EL (cell line): ENCODE data around the gene CFAP46.
"Not testable (repeated sequence)": the region's sequence is repeated elsewhere in the genome, so short reads cannot be mapped to it uniquely, and the experiment has no call there.

Source experiments
- DNase-seq: peaks from one replicate; pipeline ENCODE4 v3.0.0-alpha.2; 2016

Gene CFAP46

DNA sequence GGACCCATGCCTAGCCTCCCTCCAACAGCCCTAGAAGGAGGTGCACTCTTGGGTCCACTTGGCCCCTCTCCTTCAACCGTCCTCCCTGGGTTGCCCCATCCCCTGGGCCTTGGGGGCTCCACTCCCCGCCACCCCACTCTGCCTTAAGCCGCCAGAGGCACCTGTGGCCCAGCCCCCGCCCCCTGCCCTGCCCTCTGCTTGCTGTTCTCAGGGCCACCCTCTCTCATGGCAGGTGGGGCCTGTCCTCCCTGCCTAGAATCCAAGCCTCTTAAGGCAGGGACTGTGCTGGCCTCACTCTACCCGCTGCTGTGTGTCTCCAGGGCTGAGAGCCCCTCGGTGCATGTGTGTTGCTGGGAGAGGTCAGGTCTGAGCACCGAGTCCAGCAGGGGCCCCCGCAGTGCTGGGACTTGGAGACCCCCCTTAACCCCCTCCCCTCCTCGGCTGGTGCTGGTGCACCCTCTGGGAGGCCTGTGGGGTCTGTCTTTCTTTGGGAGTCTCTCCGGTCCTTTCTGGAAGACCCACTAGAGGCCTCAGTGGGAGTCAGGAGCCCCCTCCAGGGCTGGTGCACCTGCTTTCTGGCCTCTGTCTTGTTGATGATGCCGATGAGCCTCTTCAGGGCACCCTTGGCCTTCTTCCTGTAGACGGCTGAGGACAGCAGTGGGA, 43.8 kb downstream of the CFAP46 start:
- no peak for DNase-seq

DNA sequence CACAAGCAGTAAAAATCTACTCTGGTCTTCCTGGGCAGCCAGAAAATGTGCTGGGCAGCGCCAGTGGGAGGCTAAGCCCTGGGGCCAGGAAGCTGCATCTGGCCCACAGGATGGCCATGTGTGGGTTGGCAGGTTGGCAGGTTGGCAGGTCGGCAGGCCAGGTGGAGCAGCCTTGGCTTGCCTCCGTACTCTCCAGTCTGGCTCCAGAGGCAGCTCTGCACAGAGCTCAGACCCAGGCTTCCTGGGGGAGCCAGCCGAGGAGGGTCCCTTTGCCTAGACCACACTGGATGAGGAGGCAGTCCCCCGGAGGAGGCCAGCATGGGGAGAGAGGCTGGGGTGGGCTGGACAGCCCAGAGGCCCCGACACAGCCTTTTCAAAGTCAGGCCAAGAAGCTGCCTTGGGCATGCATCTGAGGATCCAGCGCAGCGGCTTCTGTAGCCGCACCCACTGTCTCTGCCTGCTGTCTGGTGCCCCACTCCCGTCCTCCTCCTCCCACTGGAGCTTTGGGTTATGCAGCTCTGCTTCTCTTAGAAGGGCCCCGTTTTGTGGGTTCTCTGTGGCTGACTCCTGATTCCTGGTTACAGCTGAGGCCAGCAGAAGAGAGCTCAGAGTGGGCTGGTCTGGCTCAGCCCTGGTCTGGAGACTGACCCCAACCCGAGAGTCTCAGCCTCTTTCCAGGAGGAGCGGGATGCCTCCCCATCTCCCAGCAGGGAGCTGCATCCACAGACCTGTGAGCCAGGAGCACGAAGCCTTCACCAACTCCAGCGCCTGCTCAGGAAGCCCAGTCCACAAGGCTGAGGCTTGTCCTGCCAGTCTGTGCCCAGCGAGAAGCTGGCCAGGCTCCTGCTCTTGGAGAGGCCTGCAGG, 44.6 kb downstream of the CFAP46 start:
- DNase-seq = no peak

DNA sequence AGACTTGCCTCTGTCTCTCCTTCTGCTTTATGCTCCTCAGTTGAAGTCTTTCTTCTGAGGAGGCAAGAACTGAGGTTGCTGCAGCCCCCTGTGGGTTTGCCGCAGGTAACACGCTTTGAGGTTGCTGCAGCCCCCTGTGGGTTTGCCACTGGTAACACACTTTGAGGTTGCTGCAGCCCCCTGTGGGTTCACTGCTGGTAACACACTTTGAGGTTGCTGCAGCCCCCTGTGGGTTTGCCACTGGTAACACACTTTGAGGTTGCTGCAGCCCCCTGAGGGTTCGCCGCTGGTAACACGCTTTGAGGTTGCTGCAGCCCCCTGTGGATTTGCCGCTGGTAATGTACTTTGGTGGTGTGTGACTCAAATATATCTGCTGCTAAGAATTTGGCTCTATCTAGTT, 48.6 kb downstream of the CFAP46 start:
- not testable (repeated sequence) for DNase-seq

DNA sequence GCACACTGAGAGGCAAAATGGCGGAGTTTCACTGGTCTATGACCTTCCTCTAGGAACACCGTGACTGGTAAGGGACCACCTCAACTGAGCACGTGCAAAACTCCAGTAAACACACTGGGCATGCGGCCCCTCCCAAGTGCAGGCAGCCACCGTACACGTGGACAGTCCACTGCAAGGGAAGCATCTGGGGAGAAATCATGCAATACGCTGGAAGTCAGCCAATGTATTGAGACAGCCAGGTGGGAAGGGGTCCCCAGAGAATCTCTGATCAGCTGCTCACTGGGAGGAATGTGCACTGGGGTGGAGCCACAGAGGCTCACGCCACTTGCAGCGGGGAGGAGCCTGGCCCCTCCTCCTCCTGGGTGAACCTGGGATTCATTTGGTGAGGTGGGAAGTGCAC, 49.3 kb downstream of the CFAP46 start:
- no peak for DNase-seq

DNA sequence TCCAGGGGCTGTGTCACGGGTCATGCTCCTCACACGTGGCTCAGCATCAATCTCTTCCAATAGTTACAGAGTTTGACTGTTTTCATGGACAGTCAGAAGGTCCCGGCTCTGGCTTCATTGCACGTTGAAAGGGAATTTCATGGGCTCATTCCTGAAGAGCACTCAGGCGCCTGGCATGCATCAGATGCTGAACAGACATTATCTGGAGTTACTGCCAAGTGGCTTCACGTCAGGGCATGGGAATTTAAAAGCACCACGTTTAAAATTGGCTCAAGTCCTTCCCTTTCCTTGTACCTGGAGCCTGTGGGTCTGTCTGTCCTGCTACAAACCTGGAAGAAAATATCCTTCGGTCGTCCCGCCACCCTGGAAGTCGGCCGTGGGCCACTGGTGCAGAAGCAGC, 50.4 kb downstream of the CFAP46 start:
- DNase-seq = no peak

DNA sequence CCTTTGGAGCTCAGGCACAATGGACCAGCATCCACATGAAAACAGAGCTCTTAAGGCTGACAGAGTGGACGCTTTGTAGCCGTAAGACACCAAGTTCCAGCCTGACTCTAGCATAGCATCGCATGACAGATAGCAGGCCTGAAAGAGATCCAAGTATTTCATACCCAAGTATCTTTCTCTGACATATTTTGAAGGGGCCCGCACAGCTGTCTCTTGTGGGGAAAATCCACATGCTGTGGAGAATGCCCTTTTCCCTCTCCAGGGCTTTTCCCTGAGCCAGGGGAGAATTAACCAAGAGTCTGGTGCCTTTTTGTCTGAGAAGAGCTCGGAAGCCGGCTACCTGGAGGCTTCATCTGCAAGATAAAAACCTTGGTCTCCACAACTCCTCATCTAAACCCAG, 51.0 kb downstream of the CFAP46 start:
- DNase-seq = no peak

DNA sequence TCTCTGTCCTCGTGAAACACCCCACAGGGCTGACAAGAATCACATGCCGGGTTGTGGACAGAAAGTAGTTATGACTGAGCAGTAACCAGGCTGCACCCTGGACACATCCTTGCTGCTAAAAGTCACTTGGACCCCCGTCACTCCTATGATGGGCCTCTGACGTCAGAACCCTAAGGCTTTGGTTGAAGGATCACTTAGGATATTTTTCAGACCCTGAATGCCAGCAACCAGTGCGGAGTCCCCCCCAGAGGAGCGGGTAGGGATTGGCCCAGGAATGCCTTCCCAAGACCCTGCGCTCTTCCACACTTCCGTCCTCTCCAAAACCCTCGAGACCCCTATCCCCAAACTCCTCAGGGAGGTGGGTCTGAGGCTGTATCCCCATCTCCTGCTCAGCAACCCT, 52.1 kb downstream of the CFAP46 start:
- no peak for DNase-seq

DNA sequence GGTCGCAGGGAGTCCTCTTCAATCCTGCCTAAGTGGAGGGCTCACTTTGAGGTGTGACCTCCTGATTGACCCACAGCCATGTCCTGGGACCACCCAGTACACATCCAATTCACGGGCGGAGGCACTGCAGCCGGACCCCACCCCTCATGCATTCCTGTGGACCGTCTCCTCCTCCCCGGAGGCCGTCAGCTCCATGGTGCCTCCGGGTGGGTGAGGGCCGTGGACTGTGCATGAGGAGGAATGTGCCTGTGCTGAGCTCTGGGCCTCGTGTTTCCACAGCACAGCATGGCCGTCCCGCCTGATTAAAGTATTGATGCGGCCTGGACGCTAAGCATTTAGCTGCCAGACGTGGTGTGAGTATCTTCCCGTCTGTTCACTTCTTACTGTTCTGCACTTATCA, 52.8 kb downstream of the CFAP46 start:
- DNase-seq = no peak

DNA sequence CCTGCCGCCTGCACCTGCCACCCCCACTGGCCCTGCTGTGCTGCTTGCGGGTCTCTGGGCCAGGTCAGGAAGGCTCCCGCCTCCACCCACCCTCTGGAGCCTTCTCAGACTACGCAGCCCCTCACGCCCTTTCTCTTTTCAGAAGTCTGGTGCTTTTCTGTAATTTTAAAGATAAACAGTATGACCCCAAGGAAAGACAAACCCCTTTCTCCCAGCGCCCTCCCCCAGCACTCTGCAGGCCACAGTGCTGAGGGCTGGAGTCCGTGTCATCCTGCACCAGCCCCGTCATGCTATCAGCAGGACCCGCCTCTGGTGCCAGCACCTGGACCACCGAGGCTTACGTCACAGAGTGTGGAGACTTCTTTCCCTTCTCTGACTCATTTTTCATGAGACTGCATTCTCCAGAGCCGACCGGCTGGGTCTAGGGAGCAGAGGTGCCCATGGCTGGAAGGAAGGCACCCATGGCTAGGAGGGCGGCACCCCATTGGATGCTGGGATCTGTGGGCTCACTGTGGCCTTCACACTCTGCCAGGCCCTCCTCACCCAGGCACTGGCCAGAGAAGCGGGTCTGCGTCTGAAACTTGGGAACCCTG, 53.4 kb downstream of the CFAP46 start:
- no peak for DNase-seq

DNA sequence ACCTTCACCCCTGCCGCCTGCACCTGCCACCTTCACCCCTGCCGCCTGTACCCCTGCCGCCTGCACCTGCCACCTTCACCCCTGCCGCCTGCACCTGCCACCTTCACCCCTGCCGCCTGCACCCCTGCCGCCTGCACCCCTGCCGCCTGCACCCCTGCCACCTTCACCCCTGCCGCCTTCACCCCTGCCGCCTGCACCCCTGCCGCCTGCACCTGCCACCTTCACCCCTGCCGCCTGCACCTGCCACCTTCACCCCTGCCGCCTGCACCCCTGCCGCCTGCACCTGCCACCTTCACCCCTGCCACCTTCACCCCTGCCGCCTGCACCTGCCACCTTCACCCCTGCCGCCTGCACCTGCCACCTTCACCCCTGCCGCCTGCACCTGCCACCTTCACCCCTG, 53.9 kb downstream of the CFAP46 start:
- not testable (repeated sequence) for DNase-seq

DNA sequence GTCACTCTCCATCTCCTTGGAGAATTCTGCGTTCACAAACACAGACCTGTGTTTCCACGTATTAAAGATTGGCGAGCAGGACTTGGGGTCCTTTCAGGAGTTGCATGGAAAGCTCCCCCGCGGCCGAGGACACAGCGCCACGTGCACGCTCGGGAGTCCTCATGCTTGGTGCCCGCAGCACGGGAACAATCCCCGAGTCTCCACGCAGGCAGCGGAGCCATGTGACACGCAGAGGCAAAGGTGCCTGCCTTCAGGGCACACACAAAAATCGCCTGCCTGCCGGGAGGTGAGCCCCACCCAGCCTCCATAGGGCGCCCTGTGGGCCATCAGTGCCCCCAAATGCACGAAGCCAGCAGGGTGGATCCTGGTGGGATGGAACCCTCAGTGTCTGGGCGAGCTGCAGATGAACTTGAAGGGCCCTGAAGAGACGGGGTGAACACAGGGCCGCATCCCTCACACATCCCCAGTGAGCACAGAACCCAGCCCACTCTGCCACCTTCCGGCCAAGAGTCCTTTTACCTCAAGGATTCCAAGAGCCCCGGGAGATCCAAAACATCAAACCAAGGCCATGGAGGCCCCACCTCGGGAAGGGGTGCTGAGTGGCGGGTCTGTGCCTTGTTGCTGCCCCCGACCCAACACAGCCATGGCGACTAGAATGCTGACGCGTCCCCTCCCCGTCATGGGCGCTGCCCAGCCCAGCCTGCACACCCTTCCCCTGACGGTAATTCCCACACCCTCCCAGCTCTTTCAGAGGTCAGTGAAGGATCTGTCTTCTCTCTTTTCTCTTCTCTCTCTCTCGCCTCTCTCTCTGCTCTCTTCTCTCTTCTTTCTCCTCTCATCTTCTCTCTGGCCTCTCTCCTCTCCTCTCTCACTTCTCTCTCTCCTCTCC, 55.9 kb downstream of the CFAP46 start:
- DNase-seq = no peak

DNA sequence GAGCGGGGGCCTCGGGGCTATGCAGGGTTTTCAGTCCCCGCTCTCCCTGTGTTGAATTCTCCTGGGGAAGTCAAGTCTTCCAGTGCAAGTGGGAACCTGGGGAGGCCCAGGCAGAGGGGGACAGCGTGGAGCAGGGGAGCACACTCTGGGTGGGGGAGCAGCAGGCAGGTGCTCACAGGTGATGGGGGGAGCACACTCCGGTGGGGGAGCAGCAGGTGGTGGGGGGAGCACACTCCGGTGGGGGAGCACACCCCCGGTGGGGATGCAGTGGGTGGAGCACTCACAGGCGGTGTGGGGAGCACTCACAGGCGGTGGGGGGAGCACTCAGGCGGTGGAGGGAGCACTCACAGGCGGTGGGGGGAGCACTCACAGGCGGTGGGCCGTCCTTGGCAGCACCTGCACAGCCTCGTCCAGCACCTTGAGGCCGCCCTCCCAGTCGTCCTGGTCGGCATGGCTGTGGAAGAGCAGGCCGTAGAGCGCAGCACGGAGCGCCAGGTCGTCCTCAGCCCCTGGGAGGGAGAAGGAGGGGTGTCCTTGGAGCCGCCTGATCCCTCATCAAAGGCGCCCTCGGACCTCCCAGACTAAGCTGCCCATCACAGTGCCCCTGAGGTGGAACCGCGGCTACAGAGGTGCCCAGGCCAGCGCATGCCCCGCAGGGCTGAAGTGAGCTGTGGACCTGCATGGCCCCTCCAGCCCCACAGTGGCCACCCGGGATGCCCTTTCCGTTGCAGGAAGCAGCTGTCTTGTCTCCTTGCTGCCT, 56.7 kb downstream of the CFAP46 start:
- no peak for DNase-seq

DNA sequence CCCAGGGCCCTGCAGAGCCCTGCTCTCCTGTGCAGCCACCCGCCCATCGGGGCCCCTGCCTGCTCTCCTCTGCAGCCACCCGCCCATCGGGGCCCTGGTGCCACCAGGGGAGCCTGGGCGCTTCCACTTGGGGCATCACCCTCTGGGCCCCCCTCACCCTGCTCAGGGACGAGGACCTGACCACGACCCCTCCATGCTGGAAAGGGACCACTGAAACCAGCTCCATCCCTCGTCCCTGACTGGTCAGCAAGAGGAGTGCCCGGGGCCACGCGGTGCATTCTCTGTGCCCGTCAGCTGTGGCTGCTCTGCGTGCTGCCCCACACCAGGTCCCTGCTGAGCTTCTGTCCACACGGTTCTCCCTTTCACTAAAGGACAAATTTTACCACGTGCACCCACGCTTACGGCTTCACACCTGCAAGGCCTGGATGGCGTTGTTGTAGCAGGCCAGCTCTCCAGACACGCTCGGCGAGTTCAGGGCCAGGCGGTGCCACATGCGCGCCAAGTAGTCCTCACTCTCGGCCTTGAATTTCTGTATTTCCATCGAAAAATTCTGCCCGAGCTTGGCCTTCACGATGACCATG, 57.6 kb downstream of the CFAP46 start:
- DNase-seq = no peak

DNA sequence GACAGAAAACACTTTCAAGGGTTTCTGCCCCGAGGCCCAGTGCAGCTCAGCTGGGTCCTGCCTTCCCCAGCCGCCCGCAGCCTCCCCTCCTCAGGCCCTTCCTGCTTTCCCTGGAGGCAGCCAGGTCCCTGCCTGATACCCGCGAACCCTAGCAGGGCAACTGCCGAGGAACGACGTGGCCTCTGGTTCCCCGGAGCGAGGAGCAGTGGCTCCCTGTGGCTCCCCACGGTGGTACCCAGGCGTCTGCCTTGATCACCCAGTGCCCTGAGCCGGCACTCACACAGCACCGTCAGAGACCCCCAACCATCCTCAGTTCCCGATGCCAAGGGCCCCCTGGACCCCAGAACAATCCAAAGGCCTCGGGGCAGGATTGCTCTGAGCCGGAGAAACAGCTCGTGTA, 58.3 kb downstream of the CFAP46 start:
- DNase-seq = no peak

DNA sequence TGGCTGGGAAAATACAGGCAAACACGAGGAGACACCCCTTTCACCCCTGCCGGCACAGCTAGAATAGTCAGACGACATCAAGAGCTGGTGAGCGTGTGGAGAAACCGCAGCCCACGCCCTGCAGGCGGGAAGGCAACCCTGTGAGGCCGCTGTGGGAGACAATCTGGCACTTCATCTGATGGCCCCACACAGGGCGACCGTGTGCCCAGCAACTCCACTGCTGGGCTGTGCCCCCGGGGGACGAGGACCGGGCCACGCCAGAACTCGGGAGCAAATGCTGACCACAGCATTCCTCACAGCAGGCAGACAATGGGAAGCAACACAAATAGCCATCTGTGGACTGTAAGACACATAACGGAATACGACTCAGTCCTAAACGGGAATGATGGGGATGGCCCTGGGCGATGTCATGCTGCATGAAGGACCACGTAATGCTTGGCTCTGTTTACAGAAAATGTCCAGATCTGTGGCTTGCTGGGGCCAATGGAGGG, 58.9 kb downstream of the CFAP46 start:
- peak; percentile 13 for DNase-seq

DNA sequence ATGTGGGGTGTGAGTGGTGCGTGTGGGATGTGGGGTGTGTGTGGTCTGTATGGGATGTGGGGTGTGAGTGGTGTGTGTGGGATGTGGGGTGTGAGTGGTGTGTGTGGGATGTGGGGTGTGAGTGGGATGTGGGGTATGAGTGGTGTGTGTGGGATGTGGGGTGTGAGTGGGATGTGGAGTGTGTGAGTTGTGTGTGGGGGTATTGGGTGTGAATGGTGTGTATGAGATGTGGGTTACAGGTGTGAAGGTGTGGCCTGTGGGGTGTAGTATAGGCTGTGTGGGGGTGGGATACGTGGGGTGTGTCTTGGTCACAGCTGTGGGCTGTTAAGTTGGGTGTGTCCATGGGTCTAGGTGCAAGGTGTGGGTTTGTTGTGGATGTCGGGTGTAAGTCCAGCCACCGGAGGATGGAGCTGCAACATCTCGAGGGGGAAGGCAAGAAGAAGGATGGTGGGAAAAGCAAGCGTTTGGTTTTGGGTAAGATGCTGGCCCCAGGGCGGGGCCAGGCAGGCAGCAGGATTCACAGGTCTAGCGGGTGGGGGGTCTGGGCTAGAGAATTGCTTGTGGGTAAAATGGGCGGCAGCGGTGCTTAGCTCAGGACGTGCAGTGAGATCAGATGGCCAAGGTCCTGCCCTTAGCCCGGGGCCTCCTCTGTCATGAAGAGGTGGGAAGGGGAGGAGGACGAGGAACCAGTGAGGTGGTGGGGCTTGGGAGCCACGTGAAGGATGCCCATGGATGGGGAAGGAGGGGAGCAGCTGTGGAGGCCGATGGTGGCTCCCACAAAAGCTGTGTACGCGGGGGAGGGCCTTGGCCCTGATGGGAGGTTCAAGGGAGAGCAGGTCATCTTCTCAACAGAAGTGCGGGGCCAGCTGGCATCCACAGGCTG, 60.1 kb downstream of the CFAP46 start:
- DNase-seq = no peak

DNA sequence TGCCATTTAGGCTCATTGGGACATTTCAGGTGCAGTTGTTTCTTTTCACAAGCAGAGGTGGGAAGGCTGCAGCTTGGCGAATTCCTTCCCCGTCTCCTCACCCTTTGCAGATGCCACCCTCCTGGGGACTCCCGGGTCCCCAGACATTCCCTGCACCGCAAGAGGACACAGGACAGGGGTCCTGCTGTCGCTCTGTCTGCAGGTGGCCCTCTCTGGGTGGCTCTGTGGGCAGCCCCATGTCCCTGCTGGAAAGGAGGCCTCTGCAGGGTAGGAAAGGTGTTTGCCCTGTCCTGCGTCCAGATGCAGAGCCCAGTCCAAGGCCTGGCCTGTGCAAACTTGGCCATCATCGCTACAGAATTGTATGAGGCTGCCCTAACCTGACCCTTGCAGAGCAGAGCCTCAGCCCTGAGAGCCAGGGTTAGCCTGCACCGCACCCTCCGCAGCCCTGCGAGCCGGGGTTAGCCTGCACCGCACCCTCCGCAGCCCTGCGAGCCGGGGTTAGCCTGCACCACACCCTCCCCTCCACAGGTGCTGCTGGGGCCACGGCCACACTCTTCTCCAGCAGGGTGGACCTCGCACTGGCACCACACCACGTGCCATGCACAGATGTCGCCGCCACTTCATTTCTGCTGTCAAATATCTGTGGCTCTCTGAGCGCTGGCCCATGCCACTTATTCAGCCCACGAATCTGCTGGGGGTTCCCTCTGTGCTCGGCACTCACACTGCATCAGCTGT, 61.0 kb downstream of the CFAP46 start:
- no peak for DNase-seq

DNA sequence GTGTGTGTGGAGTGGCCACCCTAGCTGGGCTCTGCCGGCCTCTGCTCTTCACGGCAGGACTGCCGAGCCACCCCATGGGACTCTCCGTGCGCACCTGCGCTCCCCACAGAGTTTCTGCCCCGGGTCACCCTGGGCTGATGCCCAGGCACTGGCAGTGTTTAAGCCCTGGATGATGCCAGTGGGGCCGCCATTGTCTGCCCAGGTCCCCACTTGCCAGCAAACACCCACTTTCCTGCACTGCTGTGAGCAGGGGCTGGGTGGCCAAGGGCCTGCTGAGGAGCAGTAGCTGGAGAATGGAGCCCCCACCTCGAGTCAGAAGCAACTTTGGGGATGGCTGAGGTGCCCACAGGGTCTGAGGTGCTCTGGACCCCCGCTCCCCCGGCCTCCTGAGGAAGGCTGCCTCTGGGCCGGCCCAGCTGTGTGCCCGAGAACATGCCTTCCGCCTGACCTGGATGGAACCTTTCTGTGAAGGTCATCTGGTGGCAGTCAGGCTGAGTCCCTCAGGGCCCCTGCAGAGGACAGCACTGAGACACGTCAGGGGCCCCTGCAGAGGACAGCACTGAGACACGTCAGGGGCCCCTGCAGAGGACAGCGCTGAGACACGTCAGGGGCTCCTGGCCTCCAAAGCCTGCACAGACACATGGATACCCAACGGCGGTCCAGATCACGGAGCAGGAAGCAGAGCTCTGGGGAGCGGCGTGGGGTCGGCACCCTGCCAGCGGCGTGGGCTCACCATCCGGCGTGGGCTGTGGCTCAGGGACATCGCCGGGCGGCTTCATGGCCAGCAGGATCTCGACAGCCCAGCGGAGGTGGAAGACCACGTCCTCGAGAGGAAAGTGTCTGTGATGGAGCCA, 62.0 kb downstream of the CFAP46 start:
- no peak for DNase-seq
